Hepatocyte (in vitro differentiated cells): Measurements from ENCODE around the gene ZFP62.

Experiments
- CTCF ChIP-seq: fragments of 200-600 bp; sonication (generic); IDR thresholded peaks from 2 replicates; pipeline ENCODE4 v1.5.1; 2016; ENCODE audit warnings: antibody characterized with exemption, mild to moderate bottlenecking; ENCODE audit not compliant: poor library complexity
- EZH2 ChIP-seq: fragments of 200-600 bp; sonication (generic); IDR thresholded peaks from 2 replicates; pipeline ENCODE4 v1.6.1; 2016; ENCODE audit warnings: antibody characterized with exemption, mild to moderate bottlenecking, borderline replicate concordance

- no peak for TF ChIP-seq CTCF
- TF ChIP-seq EZH2, result no peak
Observed at GRCh38 chr5:180898621-180899246, 37.7 kb upstream of the ZFP62 start, which contains the start of gene BTNL8.
